GM12892 (cell line): ENCODE data around the gene RELN.

Experiments
- DNase-seq: peaks from one replicate; pipeline ENCODE4 v3.0.0; 2011; ENCODE audit not compliant: insufficient read length
- FAIRE-seq: peaks from 2 replicates; lab custom pipeline; 2011; peaks lifted over from hg19 to GRCh38; lab: Jason Lieb, UNC
- POLR2A ChIP-seq: IDR thresholded peaks from 2 replicates; pipeline ENCODE4 v1.6.1; 2011; ENCODE audit warnings: low read depth, low read length, control low read depth
- POLR2AphosphoS5 ChIP-seq: IDR thresholded peaks from 2 replicates; pipeline ENCODE4 v1.6.1; 2011; ENCODE audit warnings: low read depth, low read length, control low read depth
- TAF1 ChIP-seq: IDR thresholded peaks from 2 replicates; pipeline ENCODE4 v1.6.1; 2011; ENCODE audit warnings: low read depth, mild to moderate bottlenecking, control low read depth, low read length, borderline replicate concordance

The RELN gene

DNA sequence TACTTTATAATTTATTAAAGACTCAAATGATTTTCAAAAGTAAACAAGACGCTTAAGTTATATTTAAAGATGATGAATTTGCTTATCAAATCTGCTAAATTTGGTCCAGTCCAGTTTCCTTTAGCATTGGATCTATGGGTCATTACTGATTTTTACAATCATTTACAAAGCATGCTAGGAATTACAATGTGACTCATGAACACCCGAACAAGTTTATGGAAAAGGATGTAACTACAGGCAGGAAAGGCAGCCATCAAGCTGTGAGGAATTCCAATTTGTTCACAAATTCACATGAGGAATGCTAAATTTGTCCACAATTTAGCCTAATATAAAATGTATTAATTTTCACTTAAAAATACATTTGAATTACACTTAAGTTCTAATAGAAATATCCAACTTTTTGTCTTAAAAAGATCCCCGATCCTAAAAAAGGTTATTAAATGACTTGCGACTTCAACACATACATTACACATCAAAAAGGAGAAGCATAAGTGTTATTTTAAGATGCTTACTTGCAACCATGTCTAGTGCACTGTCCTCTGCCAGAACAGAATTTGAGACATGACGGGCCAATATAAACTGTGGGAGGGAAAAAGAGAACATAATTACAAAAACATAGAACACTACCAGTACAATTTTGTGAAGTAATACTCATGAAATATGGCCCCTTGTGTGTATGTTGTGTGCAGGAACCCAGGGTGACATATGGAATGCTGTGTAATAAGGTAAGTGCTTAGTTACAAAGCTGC lies 349.3 kb downstream of the RELN start:
- no peak for DNase-seq
- FAIRE-seq = no peak

DNA sequence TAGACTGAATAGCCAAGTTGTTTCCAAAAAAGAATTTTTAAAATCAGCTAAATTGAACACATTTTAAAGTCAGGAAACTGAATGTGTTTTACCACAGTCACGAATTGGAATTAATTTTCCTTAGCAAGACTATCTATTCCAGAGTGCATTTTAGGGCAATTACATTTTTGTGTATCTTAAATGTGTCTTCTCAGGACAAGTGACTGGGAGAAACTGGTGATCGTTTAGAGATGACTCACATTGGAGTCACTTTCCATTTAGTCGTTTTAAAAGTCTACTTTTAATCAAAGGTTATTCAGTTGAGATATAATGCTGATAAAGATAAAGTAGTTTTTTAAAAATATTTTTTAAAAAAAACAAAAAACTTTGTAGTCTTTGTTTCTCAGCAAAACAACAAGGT lies 351.7 kb downstream of the RELN start:
- FAIRE-seq (no peak), DNase-seq (no peak)
- TF ChIP-seq POLR2A (no peak), POLR2AphosphoS5 (no peak), TAF1 (no peak)

More for the DNA sequence above, 349.3 kb downstream of the RELN start:
- no peak for TF ChIP-seq POLR2A
- no peak for TF ChIP-seq POLR2AphosphoS5

DNA sequence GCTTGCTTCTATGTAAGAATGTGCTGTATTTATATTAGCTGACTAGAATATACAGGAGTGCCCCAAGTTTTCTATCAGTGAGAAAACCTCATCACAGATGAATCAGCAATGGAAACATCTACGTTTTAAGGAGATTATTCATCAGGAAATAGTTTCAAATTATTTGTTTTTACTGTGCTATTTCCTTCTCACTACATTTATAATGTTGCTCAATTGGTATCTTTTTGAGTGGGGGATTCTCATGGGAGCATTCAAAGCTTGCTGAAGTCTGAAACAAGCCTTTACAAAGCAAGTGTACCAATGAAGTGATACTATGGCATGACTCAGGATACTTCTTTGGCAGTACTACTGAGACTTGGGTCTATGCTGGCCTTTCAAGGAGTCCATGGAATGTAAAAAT lies 352.4 kb downstream of the RELN start:
- no peak for FAIRE-seq
- TF ChIP-seq POLR2AphosphoS5 = no peak
- TF ChIP-seq TAF1 = no peak
- no peak for TF ChIP-seq POLR2A
- DNase-seq = no peak

- no peak for FAIRE-seq
- DNase-seq = no peak
- no peak for TF ChIP-seq POLR2A
- no peak for TF ChIP-seq TAF1
- no peak for TF ChIP-seq POLR2AphosphoS5
Measured at GRCh38 chr7:103636153-103636552, 353.3 kb downstream of the RELN start.

- TF ChIP-seq POLR2A = no peak
- no peak for TF ChIP-seq POLR2AphosphoS5
- DNase-seq (no peak), FAIRE-seq (no peak)
Measured at GRCh38 chr7:103632972-103633371, 356.5 kb downstream of the RELN start.

- no peak for DNase-seq
- TF ChIP-seq TAF1 (no peak), POLR2A (no peak), POLR2AphosphoS5 (no peak)
- FAIRE-seq = no peak
Measured at GRCh38 chr7:103632005-103632639, 357.3 kb downstream of the RELN start.

DNA sequence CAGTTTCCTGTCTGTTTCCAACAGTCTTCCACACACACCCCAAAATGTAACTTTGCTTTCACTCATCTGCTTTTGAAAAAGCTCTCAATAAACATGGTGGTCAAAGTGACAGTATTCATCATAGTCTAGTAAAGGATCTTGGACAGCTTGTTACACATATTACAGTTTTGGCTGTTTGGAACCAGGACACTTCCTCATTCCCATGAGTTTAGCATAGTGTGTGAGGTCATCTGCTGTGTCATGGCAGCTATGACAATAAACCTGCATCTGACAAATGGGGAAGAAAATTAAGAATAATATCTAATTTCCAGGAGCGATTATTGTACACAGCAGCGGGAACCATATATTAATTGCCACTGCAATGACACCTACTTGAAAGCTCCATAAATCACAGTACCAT lies 359.1 kb downstream of the RELN start:
- no peak for TF ChIP-seq POLR2AphosphoS5
- TF ChIP-seq TAF1 = no peak
- TF ChIP-seq POLR2A = no peak
- DNase-seq = no peak

DNA sequence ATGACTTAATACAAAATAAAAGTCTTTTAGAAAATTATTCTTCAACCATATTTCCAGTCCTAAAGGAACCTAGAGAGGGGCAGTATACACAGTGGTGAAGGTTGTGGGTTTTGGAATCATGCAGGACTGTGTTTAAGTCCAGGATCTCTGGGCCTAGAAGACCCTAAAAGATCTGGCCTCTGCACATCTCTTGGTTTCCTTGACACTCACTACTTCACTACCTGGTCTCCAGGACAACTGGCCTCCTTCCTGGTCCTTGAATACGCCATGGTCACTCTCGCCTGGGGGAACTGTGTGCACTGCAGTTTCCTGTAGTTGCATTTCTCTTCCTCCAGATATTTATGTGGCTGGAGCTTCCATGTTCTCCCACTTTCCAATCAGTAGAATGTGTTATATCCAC lies 360.7 kb downstream of the RELN start:
- no peak for FAIRE-seq
- DNase-seq = no peak
- TF ChIP-seq POLR2AphosphoS5 (no peak), TAF1 (no peak), POLR2A (no peak)

More for the DNA sequence above, 359.1 kb downstream of the RELN start:
- FAIRE-seq = no peak

DNA sequence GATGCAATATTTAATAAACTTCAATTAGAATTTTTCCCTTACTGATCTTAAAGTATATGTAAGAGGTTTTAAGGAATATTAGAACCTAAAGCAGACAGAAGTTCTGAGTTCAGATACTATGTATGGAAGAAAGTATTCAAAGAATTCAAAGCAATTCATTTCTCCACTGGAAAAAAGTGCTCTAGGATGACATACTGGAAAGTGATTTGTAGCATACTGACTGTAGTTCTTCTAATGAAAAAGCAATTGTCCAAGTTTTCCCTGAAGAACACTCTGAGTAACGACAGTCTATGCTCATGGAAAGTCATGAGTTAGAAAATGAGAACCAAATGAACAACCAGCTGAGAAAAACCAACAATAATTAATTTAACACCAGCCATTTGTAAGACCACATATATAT lies 362.7 kb downstream of the RELN start:
- FAIRE-seq (no peak), DNase-seq (no peak)
- TF ChIP-seq TAF1 (no peak), POLR2A (no peak), POLR2AphosphoS5 (no peak)

- no peak for FAIRE-seq
- TF ChIP-seq TAF1 (no peak), POLR2AphosphoS5 (no peak), POLR2A (no peak)
- no peak for DNase-seq
Measured at GRCh38 chr7:103622274-103622673, 367.2 kb downstream of the RELN start.

- TF ChIP-seq POLR2AphosphoS5 (no peak), POLR2A (no peak), TAF1 (no peak)
- no peak for FAIRE-seq
- DNase-seq = no peak
Measured at GRCh38 chr7:103613655-103614642, 375.5 kb downstream of the RELN start.

GRCh38 chr7:103609778-103610177 lies 379.7 kb downstream of the RELN start:
- FAIRE-seq (no peak), DNase-seq (no peak)
- TF ChIP-seq TAF1 (no peak), POLR2A (no peak), POLR2AphosphoS5 (no peak)
